KMS-11 (cell line): ENCODE measurements around the gene MAP4K3.
"Not testable (repeated sequence)": the region's sequence is repeated elsewhere in the genome, so short reads cannot be mapped to it uniquely, and the experiment has no call there.

Source experiments
- H2AFZ ChIP-seq: fragments of 200-600 bp; sonication (generic); 2 replicates; pipeline ENCODE4 v1.6.1; 2016; ENCODE audit warnings: antibody characterized with exemption, mixed run types, low read depth
- H3K27ac ChIP-seq: fragments of 200-600 bp; sonication (generic); 2 replicates; pipeline ENCODE4 v1.6.1; 2016; ENCODE audit warnings: mild to moderate bottlenecking, mixed run types
- H3K27me3 ChIP-seq: fragments of 200-600 bp; sonication (generic); 2 replicates; pipeline ENCODE4 v1.6.1; 2017; ENCODE audit warnings: mild to moderate bottlenecking, low read depth, mixed run types, moderate library complexity; ENCODE audit not compliant: insufficient read depth
- H3K36me3 ChIP-seq: fragments of 200-600 bp; sonication (generic); 2 replicates; pipeline ENCODE4 v1.6.1; 2017; ENCODE audit warnings: mild to moderate bottlenecking, mixed run types; ENCODE audit not compliant: insufficient read depth
- H3K4me1 ChIP-seq: fragments of 200-600 bp; sonication (generic); 2 replicates; pipeline ENCODE4 v1.6.1; 2016; ENCODE audit warnings: mild to moderate bottlenecking, low read depth, mixed run types; ENCODE audit not compliant: poor library complexity, severe bottlenecking
- H3K4me2 ChIP-seq: fragments of 200-600 bp; sonication (generic); 2 replicates; pipeline ENCODE4 v1.7.0; 2016; ENCODE audit warnings: mild to moderate bottlenecking, mixed run types
- H3K4me3 ChIP-seq: fragments of 200-600 bp; sonication (generic); IDR thresholded peaks from 2 replicates; pipeline ENCODE4 v1.6.1; 2017; ENCODE audit warnings: low read depth, low read length, mixed read lengths; ENCODE audit not compliant: insufficient read depth
- H3K79me2 ChIP-seq: fragments of 200-600 bp; sonication (generic); 2 replicates; pipeline ENCODE4 v1.6.1; 2016; ENCODE audit warnings: low read depth, mixed run types; ENCODE audit not compliant: insufficient read depth
- H3K9ac ChIP-seq: fragments of 200-600 bp; sonication (generic); 2 replicates; pipeline ENCODE4 v1.6.1; 2016; ENCODE audit warnings: mild to moderate bottlenecking, mixed run types
- H4K20me1 ChIP-seq: fragments of 200-600 bp; sonication (generic); 2 replicates; pipeline ENCODE4 v1.6.1; 2016; ENCODE audit warnings: mild to moderate bottlenecking, mixed run types; ENCODE audit not compliant: insufficient read depth
- TF ChIP-seq, protein P1 (sequence below): fragments of 200-600 bp; sonication (generic); conservative IDR thresholded peaks from 2 replicates; pipeline ENCODE4 v1.6.1; 2017; ENCODE audit warnings: low read depth, mild to moderate bottlenecking, antibody characterized with exemption, low read length, moderate library complexity, mixed read lengths

MAP4K3 gene

DNA sequence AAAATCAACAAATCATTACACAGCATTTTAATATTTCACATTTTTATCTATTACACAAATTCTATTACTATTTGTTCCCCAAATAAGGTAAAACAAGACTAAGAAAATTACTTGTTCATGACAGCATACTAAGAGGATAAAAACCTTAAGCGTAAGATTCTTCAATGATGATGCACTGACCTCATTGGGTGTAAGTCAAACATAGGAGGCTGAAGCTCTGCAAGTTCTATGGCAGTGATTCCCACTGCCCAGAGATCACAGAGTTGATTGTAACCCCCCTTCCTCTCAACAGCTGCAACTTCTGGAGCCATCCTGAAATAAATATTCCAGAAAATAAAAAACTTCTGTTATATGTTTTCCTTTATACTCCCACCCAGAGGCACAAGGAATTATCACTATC is 111.1 kb downstream of the MAP4K3 start:
- Histone ChIP-seq H3K4me1 (no peaks in the 10 kb centered on the region), H3K36me3 (no peaks in the 10 kb centered on the region), H3K9ac (no peak overlapping the region), H3K27ac (no peak overlapping the region), H3K4me3 (no peak overlapping the region), H3K79me2 (no peaks in the 10 kb centered on the region), H3K4me2 (no peak overlapping the region), H4K20me1 (no peaks in the 10 kb centered on the region), H2AFZ (no peak overlapping the region), H3K27me3 (no peaks in the 10 kb centered on the region)
- TF ChIP-seq, protein P1, sequence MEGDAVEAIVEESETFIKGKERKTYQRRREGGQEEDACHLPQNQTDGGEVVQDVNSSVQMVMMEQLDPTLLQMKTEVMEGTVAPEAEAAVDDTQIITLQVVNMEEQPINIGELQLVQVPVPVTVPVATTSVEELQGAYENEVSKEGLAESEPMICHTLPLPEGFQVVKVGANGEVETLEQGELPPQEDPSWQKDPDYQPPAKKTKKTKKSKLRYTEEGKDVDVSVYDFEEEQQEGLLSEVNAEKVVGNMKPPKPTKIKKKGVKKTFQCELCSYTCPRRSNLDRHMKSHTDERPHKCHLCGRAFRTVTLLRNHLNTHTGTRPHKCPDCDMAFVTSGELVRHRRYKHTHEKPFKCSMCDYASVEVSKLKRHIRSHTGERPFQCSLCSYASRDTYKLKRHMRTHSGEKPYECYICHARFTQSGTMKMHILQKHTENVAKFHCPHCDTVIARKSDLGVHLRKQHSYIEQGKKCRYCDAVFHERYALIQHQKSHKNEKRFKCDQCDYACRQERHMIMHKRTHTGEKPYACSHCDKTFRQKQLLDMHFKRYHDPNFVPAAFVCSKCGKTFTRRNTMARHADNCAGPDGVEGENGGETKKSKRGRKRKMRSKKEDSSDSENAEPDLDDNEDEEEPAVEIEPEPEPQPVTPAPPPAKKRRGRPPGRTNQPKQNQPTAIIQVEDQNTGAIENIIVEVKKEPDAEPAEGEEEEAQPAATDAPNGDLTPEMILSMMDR, result no peak

GRCh38 chr2:39321056-39322035 is 115.7 kb downstream of the MAP4K3 start:
- not testable (repeated sequence) for H3K36me3 ChIP-seq, H3K9ac ChIP-seq, H3K27ac ChIP-seq, H3K4me3 ChIP-seq, H3K4me2 ChIP-seq, H3K79me2 ChIP-seq, H3K27me3 ChIP-seq, H3K4me1 ChIP-seq, H2AFZ ChIP-seq, H4K20me1 ChIP-seq

- H2AFZ ChIP-seq, result no peak overlapping the region
- H3K27me3 ChIP-seq, result no peaks in the 10 kb centered on the region
- H3K9ac ChIP-seq, result no peak overlapping the region
- no peaks in the 10 kb centered on the region for H3K4me1 ChIP-seq
- no peak overlapping the region for H3K4me3 ChIP-seq
- TF ChIP-seq, protein P1, result no peak
- H3K79me2 ChIP-seq, result no peaks in the 10 kb centered on the region
- H3K36me3 ChIP-seq, result no peaks in the 10 kb centered on the region
- H4K20me1 ChIP-seq, result no peaks in the 10 kb centered on the region
- H3K4me2 ChIP-seq, result no peak overlapping the region
- H3K27ac ChIP-seq, result no peak overlapping the region
Observed at GRCh38 chr2:39320162-39320561, 116.9 kb downstream of the MAP4K3 start.

- Histone ChIP-seq H3K4me3 (no peak overlapping the region), H3K27ac (no peak overlapping the region), H2AFZ (no peak overlapping the region), H3K79me2 (no peaks in the 10 kb centered on the region), H3K4me2 (no peak overlapping the region), H3K4me1 (no peaks in the 10 kb centered on the region), H3K36me3 (no peaks in the 10 kb centered on the region), H4K20me1 (no peaks in the 10 kb centered on the region; the same call in 1 of the 2 replicates), H3K9ac (no peak overlapping the region), H3K27me3 (no peaks in the 10 kb centered on the region)
- TF ChIP-seq, protein P1, result no peak
Observed at GRCh38 chr2:39313575-39313974, 123.5 kb downstream of the MAP4K3 start.

GRCh38 chr2:39311469-39311868 is 125.6 kb downstream of the MAP4K3 start:
- Histone ChIP-seq H3K4me1 (no peaks in the 10 kb centered on the region), H3K27ac (no peak overlapping the region)
- TF ChIP-seq, protein P1, result no peak

More at GRCh38 chr2:39311469-39311868, 125.6 kb downstream of the MAP4K3 start:
- no peak overlapping the region for H3K9ac ChIP-seq
- no peaks in the 10 kb centered on the region for H3K79me2 ChIP-seq
- no peaks in the 10 kb centered on the region; the same call in 1 of the 2 replicates for H3K27me3 ChIP-seq
- no peak overlapping the region for H2AFZ ChIP-seq
- H3K4me3 ChIP-seq, result no peak overlapping the region
- H4K20me1 ChIP-seq, result no peaks in the 10 kb centered on the region; the same call in 1 of the 2 replicates
- H3K4me2 ChIP-seq, result no peak overlapping the region
- H3K36me3 ChIP-seq, result no peaks in the 10 kb centered on the region
